ENCODE data around the gene NCOA4.
"Not testable (repeated sequence)": the region's sequence is repeated elsewhere in the genome, so short reads cannot be mapped to it uniquely, and the experiment has no call there.

- not testable (repeated sequence) for TF ChIP-seq USF2 (IDR thresholded peaks at IDR 0.05; ENCODE audit: low read length); CTCF (IDR thresholded peaks at IDR 0.05; ENCODE audit: control extremely low read depth in 1 of 3, insufficient read depth in 1 of 3, low read depth in 1 of 3, low read length in 3 of 3); EZH2 (IDR thresholded peaks at IDR 0.05; ENCODE audit: low read depth, low read length, severe bottlenecking); ZNF274 (IDR thresholded peaks at IDR 0.05; ENCODE audit: borderline replicate concordance, extremely low read depth, low read length); ATF3 (IDR thresholded peaks at IDR 0.05; ENCODE audit: insufficient read depth, low read depth, low read length); TCF12 (IDR thresholded peaks at IDR 0.05; ENCODE audit: low read depth, low read length); POLR2A (IDR thresholded peaks at IDR 0.05; ENCODE audit: control extremely low read depth in 1 of 2, low read depth in 2 of 2, low read length in 2 of 2); POLR2AphosphoS5 (IDR thresholded peaks at IDR 0.05; ENCODE audit: low read depth, low read length)
Measured at GRCh38 chr10:45984473-45984872, 46.0 kb downstream of the NCOA4 start.
